ENCODE measurements around the gene RDX.

The RDX gene

GRCh38 chr11:110312670-110313069, 16.3 kb upstream of the RDX start:
- TF ChIP-seq TCF12 (IDR thresholded peaks at IDR 0.05; ENCODE audit: low read depth) (no peak), TEAD4 (IDR thresholded peaks at IDR 0.05) (no peak), NFIC (IDR thresholded peaks at IDR 0.05) (no peak), EGR1 (IDR thresholded peaks at IDR 0.05) (no peak), EP300 (IDR thresholded peaks at IDR 0.05; ENCODE audit: borderline replicate concordance) (no peak), REST (IDR thresholded peaks at IDR 0.05; ENCODE audit: low read depth) (no peak), ZBTB7A (IDR thresholded peaks at IDR 0.05; ENCODE audit: low read depth) (no peak), MAX (IDR thresholded peaks at IDR 0.05) (no peak), YY1 (IDR thresholded peaks at IDR 0.05; ENCODE audit: low read depth) (no peak), RAD21 (IDR thresholded peaks at IDR 0.05; ENCODE audit: low read depth) (no peak), USF1 (IDR thresholded peaks at IDR 0.05) (no peak), CEBPB (IDR thresholded peaks at IDR 0.05) (no peak)

GRCh38 chr11:110311783-110312579, 15.6 kb upstream of the RDX start:
- TF ChIP-seq CREB1 (IDR thresholded peaks at IDR 0.05; ENCODE audit: low read depth), result no peak
- TF ChIP-seq MAX (IDR thresholded peaks at IDR 0.05), result no peak
- no peak for TF ChIP-seq EGR1 (IDR thresholded peaks at IDR 0.05)
- no peak for TF ChIP-seq TEAD4 (IDR thresholded peaks at IDR 0.05)
- no peak for TF ChIP-seq FOXM1 (IDR thresholded peaks at IDR 0.05; ENCODE audit: borderline replicate concordance, low read depth)
- TF ChIP-seq ZBTB7A (IDR thresholded peaks at IDR 0.05; ENCODE audit: low read depth), result no peak
- no peak for TF ChIP-seq TCF12 (IDR thresholded peaks at IDR 0.05; ENCODE audit: low read depth)
- TF ChIP-seq YY1 (IDR thresholded peaks at IDR 0.05; ENCODE audit: low read depth), result no peak
- TF ChIP-seq CEBPB (IDR thresholded peaks at IDR 0.05), result no peak
- TF ChIP-seq REST (IDR thresholded peaks at IDR 0.05; ENCODE audit: low read depth), result no peak
- TF ChIP-seq USF1 (IDR thresholded peaks at IDR 0.05), result no peak
- no peak for TF ChIP-seq NFIC (IDR thresholded peaks at IDR 0.05)
- no peak for TF ChIP-seq TAF1 (IDR thresholded peaks at IDR 0.05; ENCODE audit: low read depth)
- no peak for TF ChIP-seq EP300 (IDR thresholded peaks at IDR 0.05; ENCODE audit: borderline replicate concordance)
- no peak for TF ChIP-seq RAD21 (IDR thresholded peaks at IDR 0.05; ENCODE audit: low read depth)

GRCh38 chr11:110308071-110308470, 11.7 kb upstream of the RDX start:
- no peak for TF ChIP-seq NFIC (IDR thresholded peaks at IDR 0.05)
- no peak for TF ChIP-seq FOXM1 (IDR thresholded peaks at IDR 0.05; ENCODE audit: borderline replicate concordance, low read depth)
- no peak for TF ChIP-seq EP300 (IDR thresholded peaks at IDR 0.05; ENCODE audit: borderline replicate concordance)
- no peak for TF ChIP-seq TEAD4 (IDR thresholded peaks at IDR 0.05)
- no peak for TF ChIP-seq REST (IDR thresholded peaks at IDR 0.05; ENCODE audit: low read depth)
- no peak for TF ChIP-seq MAX (IDR thresholded peaks at IDR 0.05)
- TF ChIP-seq CEBPB (IDR thresholded peaks at IDR 0.05), result no peak
- TF ChIP-seq ZBTB7A (IDR thresholded peaks at IDR 0.05; ENCODE audit: low read depth), result no peak
- TF ChIP-seq YY1 (IDR thresholded peaks at IDR 0.05; ENCODE audit: low read depth), result no peak
- no peak for TF ChIP-seq CREB1 (IDR thresholded peaks at IDR 0.05; ENCODE audit: low read depth)
- TF ChIP-seq TAF1 (IDR thresholded peaks at IDR 0.05; ENCODE audit: low read depth), result no peak
- no peak for TF ChIP-seq USF1 (IDR thresholded peaks at IDR 0.05)
- TF ChIP-seq TCF12 (IDR thresholded peaks at IDR 0.05; ENCODE audit: low read depth), result no peak
- no peak for TF ChIP-seq RAD21 (IDR thresholded peaks at IDR 0.05; ENCODE audit: low read depth)
- no peak for TF ChIP-seq EGR1 (IDR thresholded peaks at IDR 0.05)
